ENCODE measurements around the gene C4orf50. TPM values are rescaled to one million over a fixed set of nuclear protein-coding genes. Genes with fewer than 3 reads are reported as not detected.

Gene C4orf50
- total and polyA plus RNA-seq, 2 of the 4 experiments (the other 2 are of a cell fraction) = not detected

DNA sequence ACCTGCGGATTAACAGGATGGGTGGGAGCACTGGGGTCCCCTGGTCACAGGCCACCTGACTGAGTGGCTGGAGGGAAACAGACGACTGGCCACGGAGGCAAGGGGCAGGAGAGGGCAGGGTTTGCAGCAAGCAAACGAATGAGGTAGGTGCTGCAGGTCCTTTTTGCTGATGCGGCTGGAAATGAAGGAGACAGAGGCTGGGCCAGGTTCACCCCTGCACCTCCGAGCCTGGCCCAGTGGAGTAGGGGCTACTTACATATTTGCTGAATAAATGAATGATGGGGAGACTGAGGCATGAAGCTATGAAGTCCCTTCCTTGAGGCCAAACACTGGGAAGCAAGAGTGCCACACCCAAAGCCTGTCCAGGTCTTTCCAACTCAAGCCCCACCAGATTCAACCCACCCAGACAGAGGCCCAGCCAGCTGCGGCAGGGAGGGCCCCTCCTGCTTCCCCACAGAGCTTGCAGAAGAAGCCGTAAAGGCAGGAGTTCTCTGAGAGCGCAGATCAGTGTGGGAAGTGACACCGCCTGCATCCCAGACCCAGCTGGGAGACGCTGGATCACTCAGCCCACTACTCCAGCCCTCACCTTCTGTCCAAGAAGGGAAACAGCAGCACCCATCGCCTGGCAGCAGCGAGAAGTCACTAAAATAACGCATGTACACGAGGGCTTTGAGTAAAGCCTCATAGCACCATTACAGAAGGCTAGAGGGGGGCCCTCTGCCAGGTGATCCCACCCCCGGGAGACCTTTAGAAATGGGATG, 36.1 kb upstream of the C4orf50 start:
- H3K27ac ChIP-seq (ENCODE audit: insufficient read depth, low read length) = no peak overlapping the region
- no peak overlapping the region for H3K4me2 ChIP-seq (ENCODE audit: low read depth, low read length)
- intact Hi-C loops (cut with micrococcal nuclease) = no loop called here
- no peaks in the 10 kb centered on the region for H4K20me1 ChIP-seq (ENCODE audit: insufficient read depth, low read length)
- H3K56ac ChIP-seq (ENCODE audit: extremely low read depth, insufficient read depth, low read length) = no peak overlapping the region
- H4K91ac ChIP-seq (ENCODE audit: insufficient read depth, low read depth, low read length) = no peak overlapping the region
- H3K4me1 ChIP-seq (ENCODE audit: control insufficient read depth, insufficient read depth, low read length) = no peaks in the 10 kb centered on the region
- dilution Hi-C loops (cut with HindIII; ENCODE audit: low sequenced_read_pairs, unreplicated experiment) = no loop called here
- H2BK20ac ChIP-seq (ENCODE audit: low read depth, low read length) = no peak overlapping the region
- ChIA-PET POLR2A (ENCODE audit: unreplicated experiment) (no interaction called here), CTCF (no interaction called here)
- no peaks in the 10 kb centered on the region for H3K9me1 ChIP-seq (ENCODE audit: insufficient read depth, low read length)
- H2BK15ac ChIP-seq (ENCODE audit: low read depth, low read length) = no peak overlapping the region
- no peak overlapping the region for H2AK9ac ChIP-seq (replicated peaks; ENCODE audit: low read depth, low read length, poor library complexity)
- H3K23ac ChIP-seq (ENCODE audit: low read depth, low read length) = no peak overlapping the region
- no peak overlapping the region for H3K14ac ChIP-seq (replicated peaks; ENCODE audit: low read depth, low read length)
- no peaks in the 10 kb centered on the region for H3K27me3 ChIP-seq (ENCODE audit: control insufficient read depth, insufficient read depth, low read length)
- TF ChIP-seq MAFK (IDR thresholded peaks at IDR 0.05; ENCODE audit: low read depth, low read length) (peak; percentile 48; the same call in 1 of the 2 replicates), RAD21 (IDR thresholded peaks at IDR 0.05; ENCODE audit: low read length) (no peak)
- WGBS, 2 experiments (ENCODE audit: extremely low coverage in 2 of 2, insufficient read length in 1 of 2) = 50% methylated on average over 1 of the region's 16 CpGs; no CpG with 5 or more reads in 1 of the 2 experiments
- in situ Hi-C loops (cut with MboI; ENCODE audit: low sequenced_read_pairs) = no loop called here
- no peak overlapping the region for H2BK5ac ChIP-seq (ENCODE audit: low read depth, low read length, poor library complexity, severe bottlenecking)
- H3K9me3 ChIP-seq (ENCODE audit: control insufficient read depth, insufficient read depth, low read length) = peaks cover 28% of the 10 kb centered on the region
- H3K9ac ChIP-seq (ENCODE audit: low read depth, low read length) = no peak overlapping the region
- ATAC-seq (ENCODE audit: low read depth) (no peak), DNase-seq (no peak)
- no peak overlapping the region for H3K4ac ChIP-seq (ENCODE audit: low read depth, low read length)
- no peak overlapping the region for H4K8ac ChIP-seq (ENCODE audit: low read depth in 2 of 2, low read length in 2 of 2)
- H2BK120ac ChIP-seq (ENCODE audit: low read depth, low read length) = no peak overlapping the region
- no peak overlapping the region for H4K5ac ChIP-seq (ENCODE audit: low read depth, low read length)
- no TSS peak for BruUV-seq (replicated peaks)
- H3K36me3 ChIP-seq (ENCODE audit: control insufficient read depth, insufficient read depth, low read length) = no peaks in the 10 kb centered on the region
- no peaks in the 10 kb centered on the region for H3K79me1 ChIP-seq (ENCODE audit: low read depth in 1 of 2, low read length in 2 of 2)
- no peak overlapping the region for H2AFZ ChIP-seq (replicated peaks; ENCODE audit: low read length, poor library complexity)
- H3K4me3 ChIP-seq (ENCODE audit: insufficient read depth, low read depth, low read length) = no peak overlapping the region
- no peak overlapping the region for H2AK5ac ChIP-seq (ENCODE audit: low read depth, low read length)
- H3K18ac ChIP-seq (ENCODE audit: low read depth, low read length) = no peak overlapping the region

Data from IMR-90 (cell line).